Measurements from ENCODE around the gene CLSTN2.

DNA sequence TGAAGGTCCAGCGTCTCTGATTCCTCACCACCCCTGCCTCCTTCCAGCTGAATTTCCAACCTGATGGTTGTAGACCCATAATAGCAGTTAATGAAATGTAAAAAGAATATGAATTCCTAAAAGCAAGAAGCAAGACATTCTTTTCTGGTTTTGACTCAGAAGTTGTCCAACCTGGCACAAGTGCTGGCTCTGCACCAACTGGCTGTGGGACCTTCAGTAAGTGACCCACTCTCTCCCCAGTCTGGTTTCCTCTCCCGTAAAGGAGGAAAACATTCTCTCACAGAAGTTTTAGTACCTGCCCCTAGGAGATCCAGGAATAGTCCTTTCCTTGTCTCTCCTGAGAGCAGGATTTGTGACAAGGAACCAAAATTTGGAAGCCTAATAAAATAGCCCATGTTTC is 506.0 kb downstream of the CLSTN2 start:
- TF ChIP-seq ZNF232 (CRISPR knock-in tag; IDR thresholded peaks at IDR 0.05; ENCODE audit: borderline replicate concordance) (no peak), EP300 (IDR thresholded peaks at IDR 0.05; ENCODE audit: low read depth in 2 of 2, low read length in 2 of 2) (no peak), EP300 (CRISPR knock-in tag; IDR thresholded peaks at IDR 0.05; ENCODE audit: borderline replicate concordance) (no peak), ZFP36 (IDR thresholded peaks at IDR 0.05; ENCODE audit: borderline replicate concordance, low read depth, low read length, partially characterized antibody) (no peak), ZNF354B (CRISPR knock-in tag; IDR thresholded peaks at IDR 0.05) (no peak), CCAR2 (optimal IDR thresholded peaks at IDR 0.05; ENCODE audit: low read depth, low read length) (no peak), ZNF260 (CRISPR knock-in tag; IDR thresholded peaks at IDR 0.05; ENCODE audit: borderline replicate concordance, low read depth) (no peak)
- TF ChIP-seq, protein P1, sequence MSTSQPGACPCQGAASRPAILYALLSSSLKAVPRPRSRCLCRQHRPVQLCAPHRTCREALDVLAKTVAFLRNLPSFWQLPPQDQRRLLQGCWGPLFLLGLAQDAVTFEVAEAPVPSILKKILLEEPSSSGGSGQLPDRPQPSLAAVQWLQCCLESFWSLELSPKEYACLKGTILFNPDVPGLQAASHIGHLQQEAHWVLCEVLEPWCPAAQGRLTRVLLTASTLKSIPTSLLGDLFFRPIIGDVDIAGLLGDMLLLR (CRISPR knock-in tag; IDR thresholded peaks at IDR 0.05): no peak
